GM08714 (cell line): ENCODE measurements around the gene UROS.

Experiments used
- H3K4me3 ChIP-seq: fragments of 200-500 bp; sonication (Bioruptor generic); 2 replicates; pipeline ENCODE4 v1.5.1; 2014; ENCODE audit warnings: mild to moderate bottlenecking, low read length, inconsistent platforms
- ZNF274 ChIP-seq: IDR thresholded peaks from 2 replicates; pipeline ENCODE4 v1.6.1; 2012; ENCODE audit warnings: mild to moderate bottlenecking, low read depth, low read length

UROS gene

GRCh38 chr10:125844751-125845221 is 21.7 kb upstream of the UROS start:
- H3K4me3 ChIP-seq = no peak overlapping the region
- TF ChIP-seq ZNF274 = no peak

GRCh38 chr10:125843603-125844329 is 20.7 kb upstream of the UROS start:
- H3K4me3 ChIP-seq = no peak overlapping the region
- no peak for TF ChIP-seq ZNF274

GRCh38 chr10:125840955-125841354 is 17.9 kb upstream of the UROS start:
- TF ChIP-seq ZNF274 = no peak
- H3K4me3 ChIP-seq = no peak overlapping the region

GRCh38 chr10:125840406-125840805 is 17.3 kb upstream of the UROS start:
- no peak overlapping the region for H3K4me3 ChIP-seq
- no peak for TF ChIP-seq ZNF274

GRCh38 chr10:125838802-125839575 is 15.9 kb upstream of the UROS start:
- no peak for TF ChIP-seq ZNF274
- no peak overlapping the region for H3K4me3 ChIP-seq

GRCh38 chr10:125836746-125837145 is 13.7 kb upstream of the UROS start:
- no peak overlapping the region for H3K4me3 ChIP-seq
- no peak for TF ChIP-seq ZNF274

GRCh38 chr10:125828311-125828710 is 5.3 kb upstream of the UROS start:
- no peak for TF ChIP-seq ZNF274
- H3K4me3 ChIP-seq = no peak overlapping the region

GRCh38 chr10:125827133-125827532 is 4.1 kb upstream of the UROS start:
- TF ChIP-seq ZNF274 = no peak
- H3K4me3 ChIP-seq = no peak overlapping the region

GRCh38 chr10:125824736-125825135 is 1.7 kb upstream of the UROS start:
- H3K4me3 ChIP-seq = peak overlapping the region; percentile 91
- no peak for TF ChIP-seq ZNF274

- TF ChIP-seq ZNF274 = no peak
- peak overlapping the region; percentile 91 for H3K4me3 ChIP-seq
Observed at GRCh38 chr10:125823663-125824251, 699 bp upstream of the UROS start.

GRCh38 chr10:125820701-125821100 is 2.4 kb downstream of the UROS start:
- peak overlapping the region; percentile 29; the same call in 1 of the 2 replicates for H3K4me3 ChIP-seq
- no peak for TF ChIP-seq ZNF274

GRCh38 chr10:125817337-125817946 is 5.6 kb downstream of the UROS start:
- no peak for TF ChIP-seq ZNF274
- no peak overlapping the region for H3K4me3 ChIP-seq

- no peak overlapping the region for H3K4me3 ChIP-seq
- no peak for TF ChIP-seq ZNF274
Observed at GRCh38 chr10:125816548-125816947, 6.5 kb downstream of the UROS start.

- H3K4me3 ChIP-seq = no peak overlapping the region
- no peak for TF ChIP-seq ZNF274
Observed at GRCh38 chr10:125815764-125816163, 7.3 kb downstream of the UROS start.
